ENCODE data around the gene CDH4. TPM values are rescaled to one million over a fixed set of nuclear protein-coding genes. Genes with fewer than 3 reads are reported as not detected.

Gene CDH4
- total and polyA plus RNA-seq, 2 of the 4 experiments (the other 2 are of a cell fraction): 1.6 to 3.5 TPM

- no peak for TF ChIP-seq POLR2A (IDR thresholded peaks at IDR 0.05; ENCODE audit: low read depth, low read length)
These were observed 117.9 kb downstream of the CDH4 start (continued) for GRCh38 chr20:61369731-61370520.

- Histone ChIP-seq H3K18ac (ENCODE audit: low read depth, low read length) (no peak overlapping the region), H3K14ac (replicated peaks; ENCODE audit: low read depth, low read length) (no peak overlapping the region), H4K8ac (ENCODE audit: low read depth in 2 of 2, low read length in 2 of 2) (no peak overlapping the region), H3K4me2 (ENCODE audit: low read depth, low read length) (no peak overlapping the region), H3K9me3 (ENCODE audit: control insufficient read depth, insufficient read depth, low read length) (peaks cover 4% of the 10 kb centered on the region; the same call in 1 of the 2 replicates), H4K5ac (ENCODE audit: low read depth, low read length) (no peak overlapping the region), H3K79me1 (ENCODE audit: low read depth in 1 of 2, low read length in 2 of 2) (peaks cover 3 to 9% of the 10 kb centered on the region in 2 experiments; a peak in 3 of 4 replicates), H2BK15ac (ENCODE audit: low read depth, low read length) (no peak overlapping the region), H3K27ac (ENCODE audit: insufficient read depth, low read length) (no peak overlapping the region), H2AFZ (replicated peaks; ENCODE audit: low read length, poor library complexity) (no peak overlapping the region), H3K9me1 (ENCODE audit: insufficient read depth, low read length) (no peaks in the 10 kb centered on the region), H3K9ac (ENCODE audit: low read depth, low read length) (no peak overlapping the region), H3K4ac (ENCODE audit: low read depth, low read length) (no peak overlapping the region), H3K36me3 (ENCODE audit: control insufficient read depth, insufficient read depth, low read length) (no peaks in the 10 kb centered on the region), H3K4me1 (ENCODE audit: control insufficient read depth, insufficient read depth, low read length) (peaks cover 5% of the 10 kb centered on the region; the same call in 1 of the 2 replicates), H2BK20ac (ENCODE audit: low read depth, low read length) (no peak overlapping the region), H2AK9ac (replicated peaks; ENCODE audit: low read depth, low read length, poor library complexity) (no peak overlapping the region), H4K91ac (ENCODE audit: insufficient read depth, low read depth, low read length) (no peak overlapping the region), H2BK5ac (ENCODE audit: low read depth, low read length, poor library complexity, severe bottlenecking) (no peak overlapping the region), H3K23ac (ENCODE audit: low read depth, low read length) (no peak overlapping the region), H2AK5ac (ENCODE audit: low read depth, low read length) (no peak overlapping the region), H4K20me1 (ENCODE audit: insufficient read depth, low read length) (no peaks in the 10 kb centered on the region; the same call in 1 of the 2 replicates), H2BK120ac (ENCODE audit: low read depth, low read length) (no peak overlapping the region), H3K27me3 (ENCODE audit: control insufficient read depth, insufficient read depth, low read length) (no peaks in the 10 kb centered on the region), H3K56ac (ENCODE audit: extremely low read depth, insufficient read depth, low read length) (no peak overlapping the region), H3K4me3 (ENCODE audit: insufficient read depth, low read depth, low read length) (no peak overlapping the region)
- intact Hi-C loops (cut with micrococcal nuclease) (no loop called here), dilution Hi-C loops (cut with HindIII; ENCODE audit: low sequenced_read_pairs, unreplicated experiment) (no loop called here), in situ Hi-C loops (cut with MboI; ENCODE audit: low sequenced_read_pairs) (no loop called here)
- BruUV-seq (replicated peaks): no TSS peak
- ChIA-PET POLR2A (ENCODE audit: unreplicated experiment) (no interaction called here), CTCF (interaction anchor here (0.7 kb wide), 1 partner anchor 12 kb away, joined by 3 read pairs; no protein-coding TSS in a partner anchor)
- no peak for ATAC-seq (ENCODE audit: low read depth)
- DNase-seq: no peak
- 80% methylated on average over 4 of the region's 20 CpGs; no CpG with 5 or more reads in 1 of the 2 experiments for WGBS, 2 experiments (ENCODE audit: extremely low coverage in 2 of 2, insufficient read length in 1 of 2)
- TF ChIP-seq CTCF (conservative IDR thresholded peaks at IDR 0.05; ENCODE audit: low read depth, low read length) (no peak), RCOR1 (IDR thresholded peaks at IDR 0.05; ENCODE audit: insufficient replicate concordance, low read length) (no peak), RAD21 (IDR thresholded peaks at IDR 0.05; ENCODE audit: low read length) (no peak), MAZ (IDR thresholded peaks at IDR 0.05; ENCODE audit: borderline replicate concordance, low read depth, low read length) (no peak), RFX5 (IDR thresholded peaks at IDR 0.05; ENCODE audit: low read depth, low read length) (no peak), MAFK (IDR thresholded peaks at IDR 0.05; ENCODE audit: low read depth, low read length) (no peak), ELK1 (IDR thresholded peaks at IDR 0.05; ENCODE audit: borderline replicate concordance, low read depth, low read length) (no peak), BHLHE40 (IDR thresholded peaks at IDR 0.05; ENCODE audit: low read depth, low read length) (no peak), MXI1 (IDR thresholded peaks at IDR 0.05; ENCODE audit: borderline replicate concordance, low read depth, low read length) (no peak), CEBPB (IDR thresholded peaks at IDR 0.05; ENCODE audit: low read depth, low read length) (no peak), FOS (IDR thresholded peaks at IDR 0.05; ENCODE audit: low read depth, low read length) (no peak), POLR2A (IDR thresholded peaks at IDR 0.05; ENCODE audit: low read depth, low read length) (no peak)
These were observed 118.8 kb downstream of the CDH4 start for GRCh38 chr20:61370841-61371303.

Data from IMR-90 (cell line).